K562 (cell line): ENCODE measurements around the gene PGAP2. TPM values are rescaled to one million over a fixed set of nuclear protein-coding genes. Genes with fewer than 3 reads are reported as not detected.
A peak's percentile ranks its signal among the peaks of the same experiment; 100 is the strongest.

Source experiments
- ATAC-seq: fragments of 200-7000 bp; cut with Tn5 transposase; 3 replicates; pipeline ENCODE4 v1.9.1; 2020; ENCODE audit warnings: moderate library complexity
- BruUV-seq: library from RNA; stranded (reverse); fragments of 400-500 nt; replicated peaks from 2 replicates; lab custom pipeline; 2021; lab: Mats Ljungman, UMichigan
- CTCF ChIA-PET: fragments of 300-600 bp; formaldehyde crosslinking; extraction: SDS; loops from one replicate; lab custom pipeline; 2021; ENCODE audit warnings: low intra/inter-chr PET ratio; lab: Yijun Ruan, JAX
- POLR2A ChIA-PET: fragments of 300-600, 350-650 bp; sonication (Branson Sonifier 250); formaldehyde crosslinking; extraction: SDS; loops from one replicate; lab custom pipeline; 2021; ENCODE audit warnings: antibody characterized with exemption, inconsistent platforms; lab: Yijun Ruan, JAX
- DNase-seq, 4 experiments: peaks; one replicate each; pipeline versions ENCODE4 v3.0.0 to v3.0.0-alpha.2; 2011 to 2018; ENCODE audit warnings: low spot score in 3 of 4, mixed read lengths in 3 of 4; ENCODE audit errors: extremely low read depth in 1 of 4
- FAIRE-seq: peaks from 2 replicates; lab custom pipeline; 2011; peaks lifted over from hg19 to GRCh38; lab: Jason Lieb, UNC
- H2AFZ ChIP-seq: 2 replicates; pipeline ENCODE4 v1.6.0; 2011; ENCODE audit warnings: low read depth, low read length, control low read depth, inconsistent platforms
- H3K27ac ChIP-seq: fragments of 200-600 bp; 3 replicates; pipeline ENCODE4 v1.8.0; 2011; ENCODE audit warnings: low read depth, mild to moderate bottlenecking, control low read depth, inconsistent platforms, low read length, moderate library complexity, mixed read lengths; ENCODE audit errors: extremely low read depth
- H3K27me3 ChIP-seq, 2 experiments: fragments of 300-600 bp in 1 of 2; 2 replicates in 1 of 2; 3 replicates in 1 of 2; pipeline versions ENCODE4 v1.6.0 to v1.8.0; 2011; ENCODE audit warnings: inconsistent platforms in 2 of 2, low read length in 2 of 2, mild to moderate bottlenecking in 1 of 2, mixed read lengths in 1 of 2, moderate library complexity in 1 of 2; ENCODE audit not compliant: control insufficient read depth in 2 of 2, insufficient read depth in 2 of 2
- H3K36me3 ChIP-seq: fragments of 300-600 bp; 3 replicates; pipeline ENCODE4 v1.8.0; 2011; ENCODE audit warnings: mild to moderate bottlenecking, low read length, inconsistent platforms; ENCODE audit not compliant: control insufficient read depth, insufficient read depth
- H3K4me1 ChIP-seq, 2 experiments: fragments of 200-600 bp in 1 of 2; replicated peaks in 1 of 2; 2 replicates in 1 of 2; 3 replicates in 1 of 2; pipeline versions ENCODE4 v1.5.1 to v1.8.0; 2011; ENCODE audit warnings: inconsistent platforms in 2 of 2, low read length in 2 of 2, mild to moderate bottlenecking in 1 of 2, mixed read lengths in 1 of 2, moderate library complexity in 1 of 2; ENCODE audit not compliant: control insufficient read depth in 2 of 2, insufficient read depth in 2 of 2
- H3K4me2 ChIP-seq: 2 replicates; pipeline ENCODE4 v1.6.1; 2011; ENCODE audit warnings: low read length, control low read depth, inconsistent platforms, mixed read lengths; ENCODE audit not compliant: insufficient read depth
- H3K4me3 ChIP-seq: fragments of 200-600 bp; sonication (generic), shearing (Covaris generic); 2 replicates; pipeline ENCODE4 v1.5.1; 2016; ENCODE audit warnings: control low read depth, inconsistent platforms
- H3K79me2 ChIP-seq: fragments of 200-600 bp; 3 replicates; pipeline ENCODE4 v1.8.0; 2011; ENCODE audit warnings: low read length, inconsistent platforms; ENCODE audit not compliant: control insufficient read depth, insufficient read depth
- H3K9ac ChIP-seq, 2 experiments: 2 replicates each; pipeline versions ENCODE4 v1.6.0 to v1.6.1; 2011; ENCODE audit warnings: low read depth in 2 of 2, low read length in 2 of 2, control low read depth in 1 of 2, inconsistent platforms in 1 of 2, mild to moderate bottlenecking in 1 of 2, mixed read lengths in 1 of 2; ENCODE audit not compliant: insufficient read depth in 1 of 2
- H3K9me1 ChIP-seq: one replicate; pipeline ENCODE4 v1.6.0; 2011; ENCODE audit warnings: inconsistent platforms, mild to moderate bottlenecking, low read length, moderate library complexity; ENCODE audit not compliant: control insufficient read depth, insufficient read depth
- H3K9me3 ChIP-seq: replicated peaks from 2 replicates; pipeline ENCODE4 v1.5.1; 2011; ENCODE audit warnings: low read depth, low read length, inconsistent platforms; ENCODE audit not compliant: control insufficient read depth, insufficient read depth
- H4K20me1 ChIP-seq: replicated peaks from 2 replicates; pipeline ENCODE4 v1.6.1; 2011; ENCODE audit warnings: low read length, inconsistent platforms, mixed read lengths; ENCODE audit not compliant: control insufficient read depth, insufficient read depth
- WGBS: fragments of 100-300 bp; shearing (Covaris generic); methylation state at CpG from one replicate; pipeline ENCODE4 v1.1.6; 2016; ENCODE audit warnings: low coverage, mixed read lengths; ENCODE audit not compliant: insufficient coverage; ENCODE audit errors: missing lambda C conversion rate; 5-methylcytosine and 5-hydroxymethylcytosine counted together
- in situ Hi-C: fragments of 300-500 bp; cut with MboI; formaldehyde crosslinking; loops from 4 replicates; pipeline ENCODE4 v1.15.0; 2018; ENCODE audit warnings: inconsistent platforms, mixed read lengths
- intact Hi-C: fragments of 100-400 bp; cut with micrococcal nuclease; formaldehyde crosslinking; loops from 2 replicates; pipeline ENCODE4 v1.14.2; 2022
- polyA plus RNA-seq, 8 experiments: library from polyadenylated mRNA; depleted of rRNA in 4 of 8; stranded (reverse) in 5 of 8; unstranded in 3 of 8; fragments of >200 nt; fragmentation: Nextera tagmentation in 2 of 8; fragmentation: Illumina TruSeq in 1 of 8; extraction: Ambion mirVana in 2 of 8; extraction: Trizol in 1 of 8; gene quantifications; 2 replicates each; pipeline versions ENCODE4 v1.2.1 to v1.2.3, GENCODE V29; 2011 to 2014; ENCODE audit warnings: inconsistent platforms in 1 of 8, missing spikeins in 1 of 8
- total RNA-seq, 7 experiments: library from RNA; depleted of rRNA in 6 of 7; stranded (reverse); fragments of >200 nt in 6 of 7; fragmentation: Illumina TruSeq in 2 of 7; extraction: Trizol in 2 of 7; gene quantifications; 2 replicates each; pipeline versions ENCODE4 v1.2.1 to v1.2.3, GENCODE V29; 2011 to 2021; ENCODE audit warnings: low replicate concordance in 1 of 7
- TF ChIP-seq, protein P1 (sequence below): sonication (generic); formaldehyde crosslinking; IDR thresholded peaks from 2 replicates; pipeline ENCODE4 v1.8.0; 2022; ENCODE audit warnings: missing genetic modification reagents, mild to moderate bottlenecking, moderate library complexity, borderline replicate concordance
- TF ChIP-seq, protein P2 (sequence below): sonication (generic); formaldehyde crosslinking; IDR thresholded peaks from 2 replicates; pipeline ENCODE4 v1.8.0; 2023; ENCODE audit warnings: mild to moderate bottlenecking, missing genetic modification reagents
- TF ChIP-seq, protein P3 (sequence below): sonication (generic); IDR thresholded peaks from 2 replicates; pipeline ENCODE4 v1.6.1; 2016

Gene PGAP2
- total and polyA plus RNA-seq, 9 of the 15 experiments (the other 6 are each of a cell fraction or from before 2014, with no cell fraction given), result 17.9 to 47.2 (median 33.7) TPM

DNA sequence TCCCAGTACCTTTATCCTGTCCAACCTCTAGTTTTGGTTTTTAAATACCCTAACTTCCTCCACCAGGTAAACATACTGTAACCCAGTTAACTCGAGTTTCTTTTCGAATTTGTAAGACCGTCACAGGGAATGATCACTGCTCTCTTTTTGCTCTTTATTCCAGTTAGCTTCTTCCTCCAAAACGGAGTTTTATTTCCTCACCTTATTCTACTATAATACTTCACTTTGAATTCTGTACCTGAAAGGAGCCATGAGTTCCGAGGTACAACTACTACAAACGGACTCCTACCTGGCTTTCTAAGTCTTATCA lies 12.4 kb upstream of the PGAP2 start:
- intact Hi-C loops, result no loop called here
- ATAC-seq (no peak), DNase-seq (no peak), FAIRE-seq (no peak)
- Histone ChIP-seq H3K9me3 (no peaks in the 10 kb centered on the region), H3K36me3 (peaks cover 49% of the 10 kb centered on the region; the same call in 2 of the 3 replicates), H3K27ac (peak overlapping the region; percentile 94), H3K4me3 (peak overlapping the region; percentile 86), H4K20me1 (peaks cover 7% of the 10 kb centered on the region; the same call in 1 of the 2 replicates), H3K9me1 (no peaks in the 10 kb centered on the region), H3K27me3 (no peaks in the 10 kb centered on the region), H3K4me2 (peak overlapping the region; percentile 96), H3K79me2 (peaks cover 67% of the 10 kb centered on the region), H2AFZ (no peak overlapping the region), H3K4me1 (peaks cover 7 to 22% of the 10 kb centered on the region in 2 experiments), H3K9ac (peak overlapping the region in 1 of 2 experiments; percentile 97; a peak in 2 of 4 replicates)
- CTCF ChIA-PET, result no interaction called here
- TF ChIP-seq, protein P1, sequence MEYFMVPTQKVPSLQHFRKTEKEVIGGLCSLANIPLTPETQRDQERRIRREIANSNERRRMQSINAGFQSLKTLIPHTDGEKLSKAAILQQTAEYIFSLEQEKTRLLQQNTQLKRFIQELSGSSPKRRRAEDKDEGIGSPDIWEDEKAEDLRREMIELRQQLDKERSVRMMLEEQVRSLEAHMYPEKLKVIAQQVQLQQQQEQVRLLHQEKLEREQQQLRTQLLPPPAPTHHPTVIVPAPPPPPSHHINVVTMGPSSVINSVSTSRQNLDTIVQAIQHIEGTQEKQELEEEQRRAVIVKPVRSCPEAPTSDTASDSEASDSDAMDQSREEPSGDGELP (CRISPR knock-in tag), result no peak
- TF ChIP-seq, protein P2, sequence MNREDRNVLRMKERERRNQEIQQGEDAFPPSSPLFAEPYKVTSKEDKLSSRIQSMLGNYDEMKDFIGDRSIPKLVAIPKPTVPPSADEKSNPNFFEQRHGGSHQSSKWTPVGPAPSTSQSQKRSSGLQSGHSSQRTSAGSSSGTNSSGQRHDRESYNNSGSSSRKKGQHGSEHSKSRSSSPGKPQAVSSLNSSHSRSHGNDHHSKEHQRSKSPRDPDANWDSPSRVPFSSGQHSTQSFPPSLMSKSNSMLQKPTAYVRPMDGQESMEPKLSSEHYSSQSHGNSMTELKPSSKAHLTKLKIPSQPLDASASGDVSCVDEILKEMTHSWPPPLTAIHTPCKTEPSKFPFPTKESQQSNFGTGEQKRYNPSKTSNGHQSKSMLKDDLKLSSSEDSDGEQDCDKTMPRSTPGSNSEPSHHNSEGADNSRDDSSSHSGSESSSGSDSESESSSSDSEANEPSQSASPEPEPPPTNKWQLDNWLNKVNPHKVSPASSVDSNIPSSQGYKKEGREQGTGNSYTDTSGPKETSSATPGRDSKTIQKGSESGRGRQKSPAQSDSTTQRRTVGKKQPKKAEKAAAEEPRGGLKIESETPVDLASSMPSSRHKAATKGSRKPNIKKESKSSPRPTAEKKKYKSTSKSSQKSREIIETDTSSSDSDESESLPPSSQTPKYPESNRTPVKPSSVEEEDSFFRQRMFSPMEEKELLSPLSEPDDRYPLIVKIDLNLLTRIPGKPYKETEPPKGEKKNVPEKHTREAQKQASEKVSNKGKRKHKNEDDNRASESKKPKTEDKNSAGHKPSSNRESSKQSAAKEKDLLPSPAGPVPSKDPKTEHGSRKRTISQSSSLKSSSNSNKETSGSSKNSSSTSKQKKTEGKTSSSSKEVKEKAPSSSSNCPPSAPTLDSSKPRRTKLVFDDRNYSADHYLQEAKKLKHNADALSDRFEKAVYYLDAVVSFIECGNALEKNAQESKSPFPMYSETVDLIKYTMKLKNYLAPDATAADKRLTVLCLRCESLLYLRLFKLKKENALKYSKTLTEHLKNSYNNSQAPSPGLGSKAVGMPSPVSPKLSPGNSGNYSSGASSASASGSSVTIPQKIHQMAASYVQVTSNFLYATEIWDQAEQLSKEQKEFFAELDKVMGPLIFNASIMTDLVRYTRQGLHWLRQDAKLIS (CRISPR knock-in tag), result 0 out of 2 replicates have a peak, but pooled peaks have one; percentile 43
- TF ChIP-seq, protein P3, sequence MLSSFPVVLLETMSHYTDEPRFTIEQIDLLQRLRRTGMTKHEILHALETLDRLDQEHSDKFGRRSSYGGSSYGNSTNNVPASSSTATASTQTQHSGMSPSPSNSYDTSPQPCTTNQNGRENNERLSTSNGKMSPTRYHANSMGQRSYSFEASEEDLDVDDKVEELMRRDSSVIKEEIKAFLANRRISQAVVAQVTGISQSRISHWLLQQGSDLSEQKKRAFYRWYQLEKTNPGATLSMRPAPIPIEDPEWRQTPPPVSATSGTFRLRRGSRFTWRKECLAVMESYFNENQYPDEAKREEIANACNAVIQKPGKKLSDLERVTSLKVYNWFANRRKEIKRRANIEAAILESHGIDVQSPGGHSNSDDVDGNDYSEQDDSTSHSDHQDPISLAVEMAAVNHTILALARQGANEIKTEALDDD, result peak; percentile 80; the same call in 1 of the 2 replicates
- in situ Hi-C loops, result no loop called here
- POLR2A ChIA-PET, result interaction anchor here (0.7 to 2.5 kb wide), 5 partner anchors 9 to 42 kb away, joined by 3 to 11 read pairs (median 3); no protein-coding TSS in a partner anchor
- 5% methylated on average over 6 of the region's 6 CpGs for WGBS
- BruUV-seq, result no TSS peak
